ENCODE results near the gene SH2D7.
A peak's percentile ranks its signal among the peaks of the same experiment; 100 is the strongest.

The SH2D7 gene

DNA sequence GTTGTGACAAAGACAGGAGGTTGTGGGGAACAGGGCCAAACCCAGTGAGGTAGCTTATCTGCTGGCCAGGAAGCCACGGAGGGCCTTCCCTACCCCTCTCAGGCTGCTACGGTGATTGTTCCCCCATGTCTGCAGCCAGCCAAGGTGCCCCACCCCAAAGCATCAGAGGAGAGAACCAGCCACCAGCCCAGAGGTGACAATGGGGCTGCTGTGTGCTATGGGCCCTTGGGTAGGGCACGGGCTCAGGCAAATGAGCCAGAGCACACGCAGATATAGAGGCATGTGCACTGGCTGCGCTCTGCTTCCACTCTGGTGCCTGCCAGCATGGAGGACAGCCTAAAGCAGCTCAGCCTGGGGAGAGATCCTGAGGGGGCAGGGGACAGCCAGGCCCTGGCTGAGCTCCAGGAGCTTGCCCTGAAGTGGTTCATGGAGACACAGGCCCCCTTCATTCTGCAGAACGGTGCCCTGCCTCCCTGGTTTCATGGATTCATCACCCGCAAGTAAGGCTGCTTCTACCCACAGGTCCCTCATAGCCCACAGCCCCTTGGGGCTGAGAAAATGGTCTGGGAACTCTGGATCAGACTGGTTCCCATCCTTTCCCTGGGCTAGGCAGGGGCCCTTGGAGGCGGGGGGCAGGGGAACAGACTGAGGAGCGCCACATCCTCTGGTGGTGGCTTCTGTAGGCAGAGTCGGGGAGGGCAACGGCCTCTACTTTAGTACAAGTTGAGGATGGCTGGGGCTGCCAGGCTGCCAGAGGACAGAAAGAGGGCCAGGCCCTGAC is at the start of gene SH2D7:
SH2D7 (plus strand) TSS at position 301 of the 781 bp plus-strand sequence; CDS start at position 325, 24 bp downstream.
- peak in 3 of 10 donors; percentile 8 to 65 (median 58) for DNase-seq
- intact Hi-C loops (cut with DNase I), result no loop called here

DNA sequence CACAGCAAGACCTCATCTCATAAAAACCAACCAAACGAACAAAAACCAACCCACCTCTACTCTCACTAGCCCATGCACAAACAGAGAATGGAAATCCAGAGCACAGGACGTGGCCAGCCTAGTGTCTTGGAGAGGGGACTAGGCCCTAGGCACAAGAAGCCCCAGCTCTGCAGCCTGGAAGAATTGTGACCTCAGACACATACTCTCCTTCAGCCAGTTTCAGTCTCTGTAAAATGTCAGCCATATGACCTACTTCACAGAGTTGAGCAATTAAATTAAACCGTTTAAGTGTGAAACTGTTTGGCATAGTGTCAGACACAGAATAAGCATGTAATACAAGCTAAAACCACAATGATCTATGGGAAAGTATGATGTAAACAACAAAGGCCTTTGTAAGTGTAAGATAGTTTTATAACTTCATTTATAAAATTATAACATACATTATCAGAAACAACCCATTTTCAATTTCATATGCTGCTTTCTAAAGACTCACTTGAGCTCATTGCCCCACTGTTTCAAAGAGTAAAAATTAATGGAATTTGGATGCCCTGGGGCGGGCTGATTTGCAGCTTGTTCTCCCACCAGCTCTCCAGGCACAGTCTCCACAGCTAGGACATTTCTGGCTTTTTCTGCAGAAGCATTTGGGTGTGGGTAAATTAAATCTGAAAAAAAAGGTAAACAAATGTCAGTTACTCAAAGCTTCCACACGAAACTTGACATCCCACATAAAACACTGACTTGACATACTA is 47.8 kb upstream of the SH2D7 start:
- DNase-seq, result no peak
- intact Hi-C loops (cut with DNase I), result no loop called here

DNA sequence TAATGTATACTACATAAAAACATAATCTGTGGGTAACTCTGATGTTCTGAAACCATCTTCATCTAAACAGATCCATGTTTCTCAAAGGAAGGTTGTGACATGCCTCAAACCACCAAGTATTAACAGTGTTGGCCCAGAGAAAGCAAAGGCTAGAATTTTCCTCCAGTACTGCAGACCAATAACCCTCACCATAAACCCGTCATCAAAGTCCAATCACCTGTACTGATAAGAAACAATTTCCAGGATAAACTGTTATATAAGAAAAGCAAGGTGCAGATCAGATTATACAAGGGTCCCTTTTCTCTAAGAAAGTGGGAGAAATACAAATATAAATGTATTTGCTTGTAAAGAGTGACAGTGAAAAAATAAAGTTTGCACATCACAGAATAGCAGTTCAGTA is 47.2 kb upstream of the SH2D7 start:
- no peak for DNase-seq
- intact Hi-C loops (cut with DNase I), result no loop called here

DNA sequence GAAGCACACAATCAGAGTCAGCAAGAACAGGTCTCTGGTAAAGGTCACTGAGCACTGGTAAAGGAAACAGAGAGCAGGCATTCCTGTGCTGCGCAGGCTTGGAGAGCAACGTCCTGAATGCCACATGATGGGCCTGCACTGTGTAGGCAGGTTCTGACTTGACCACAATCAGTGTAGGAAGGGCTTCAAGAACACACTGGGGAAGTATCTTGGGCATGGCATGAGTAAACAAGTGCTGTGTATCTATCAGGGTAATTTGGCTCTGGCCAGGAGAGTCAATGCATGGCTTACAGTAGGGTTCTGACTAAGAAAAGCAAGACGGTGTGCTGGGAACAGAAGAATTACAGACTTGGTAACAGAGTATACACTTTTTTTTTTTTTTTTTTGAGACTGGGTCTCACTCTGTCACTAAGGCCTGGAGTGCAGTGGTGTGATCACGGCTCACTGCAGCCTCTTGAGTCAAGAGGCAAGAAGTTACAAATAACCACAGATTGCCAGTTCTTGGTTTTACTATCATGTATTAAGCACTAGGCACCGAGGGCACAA is 45.5 kb upstream of the SH2D7 start:
- intact Hi-C loops (cut with DNase I), result no loop called here
- no peak for DNase-seq

DNA sequence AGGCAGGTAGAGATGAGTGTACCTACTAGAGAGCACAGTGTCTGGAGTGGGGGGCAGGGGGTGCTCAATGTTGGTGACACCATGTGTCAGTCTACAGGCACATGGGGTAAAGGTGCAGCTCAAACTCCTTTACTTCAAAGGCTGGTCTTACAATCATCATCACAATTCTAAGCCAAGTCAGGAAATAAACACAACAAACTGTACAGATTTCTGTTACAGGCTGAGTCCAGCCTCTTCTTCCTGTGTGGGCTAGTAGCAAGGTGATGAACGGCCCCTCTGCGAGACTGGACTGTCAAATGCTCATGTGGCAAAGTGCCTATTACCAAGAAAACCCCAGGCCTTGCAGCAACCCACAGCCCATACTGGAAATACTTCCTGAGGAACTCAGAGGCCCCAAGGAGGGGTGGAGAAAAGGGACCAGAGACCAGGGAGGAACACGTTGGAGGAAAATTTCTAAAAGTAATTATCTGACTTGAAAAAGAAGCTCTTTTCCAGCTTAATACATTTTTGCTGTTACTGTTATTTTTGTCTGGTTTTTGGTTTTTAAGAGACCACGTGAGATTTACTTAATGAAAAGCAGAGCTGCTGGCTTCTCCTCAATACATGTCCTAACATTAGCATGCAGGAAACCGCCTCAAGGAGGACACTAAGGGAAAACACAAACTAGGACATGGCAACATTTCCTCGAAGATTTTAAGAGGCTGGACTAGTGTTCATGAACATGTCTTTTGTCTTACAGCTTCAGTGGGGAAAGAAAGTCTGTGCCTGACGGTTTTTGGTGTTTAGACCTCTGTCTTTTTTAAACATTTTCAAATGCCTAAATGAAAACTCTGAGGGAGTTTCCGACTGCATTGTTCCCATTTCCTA is 44.4 kb upstream of the SH2D7 start:
- intact Hi-C loops (cut with DNase I), result no loop called here
- DNase-seq, result peak in 1 of 10 donors; percentile 79

DNA sequence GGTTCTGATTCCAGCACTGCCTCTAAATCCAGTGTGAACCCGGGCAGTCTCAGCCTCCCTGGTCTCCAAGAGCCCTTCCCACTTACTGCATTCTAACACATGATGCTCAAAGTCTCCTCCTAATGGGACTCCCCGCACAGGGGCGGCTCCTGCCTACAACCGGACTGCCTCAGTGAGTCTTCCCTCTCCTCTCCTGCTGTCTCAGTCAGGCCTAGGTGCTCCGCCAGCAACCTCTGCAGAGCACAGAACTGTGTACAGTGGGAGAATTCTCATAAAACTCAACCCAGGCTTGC is 43.8 kb upstream of the SH2D7 start:
- no peak for DNase-seq
- intact Hi-C loops (cut with DNase I), result no loop called here

DNA sequence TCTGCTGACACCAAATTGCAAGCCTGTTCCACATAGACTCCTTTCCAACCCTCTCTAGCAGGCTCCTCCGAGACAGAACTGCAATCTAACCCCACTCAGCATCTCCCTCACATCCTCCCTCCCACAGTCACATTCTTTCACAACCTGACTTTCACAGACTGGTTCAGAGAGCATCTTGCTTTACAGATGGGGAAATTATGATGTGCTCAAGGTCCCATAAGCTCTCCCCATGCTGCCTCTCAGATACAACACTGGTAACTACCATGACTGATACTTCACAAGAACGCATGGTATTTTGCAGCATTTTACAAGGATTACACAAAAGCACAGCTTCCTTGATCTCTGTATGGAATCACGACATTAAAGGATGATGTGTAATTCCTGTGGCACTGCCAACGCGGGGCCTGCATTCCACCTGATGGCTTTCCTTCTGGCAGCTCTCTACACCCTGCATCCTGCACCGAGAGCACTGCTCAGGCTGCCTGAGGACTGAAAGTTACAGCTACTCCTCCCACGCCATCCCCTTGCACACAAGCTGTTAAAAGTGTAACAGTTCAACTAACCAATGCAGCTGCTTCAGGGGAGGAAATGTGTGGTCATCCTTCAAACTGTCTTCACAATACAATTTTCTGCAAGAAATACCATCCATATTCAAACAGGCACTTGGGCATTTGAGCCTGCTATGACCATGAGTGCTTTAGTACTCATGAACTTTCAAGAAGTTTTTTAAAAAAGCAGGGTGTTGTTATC is 42.5 kb upstream of the SH2D7 start:
- DNase-seq, result peak in 8 of 10 donors; percentile 39 to 93 (median 68)
- intact Hi-C loops (cut with DNase I), result no loop called here

DNA sequence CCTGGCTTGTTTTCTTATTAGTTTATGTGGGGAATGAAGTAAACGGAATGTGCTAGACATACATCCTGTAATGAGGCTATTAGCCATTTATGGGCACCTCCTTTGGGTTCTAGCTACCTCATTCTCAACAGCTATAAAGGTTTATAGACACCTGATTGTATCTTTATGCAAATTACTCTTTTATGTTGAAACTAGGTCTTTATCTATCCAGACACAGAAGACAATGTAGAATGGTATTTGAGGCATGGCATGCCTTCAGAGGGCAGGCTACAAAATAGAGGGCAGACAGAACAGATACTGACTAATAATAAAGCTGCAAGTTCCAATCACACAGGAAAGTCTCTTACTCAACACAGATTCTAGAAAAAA is 41.9 kb upstream of the SH2D7 start:
- DNase-seq, result no peak
- intact Hi-C loops (cut with DNase I), result no loop called here

DNA sequence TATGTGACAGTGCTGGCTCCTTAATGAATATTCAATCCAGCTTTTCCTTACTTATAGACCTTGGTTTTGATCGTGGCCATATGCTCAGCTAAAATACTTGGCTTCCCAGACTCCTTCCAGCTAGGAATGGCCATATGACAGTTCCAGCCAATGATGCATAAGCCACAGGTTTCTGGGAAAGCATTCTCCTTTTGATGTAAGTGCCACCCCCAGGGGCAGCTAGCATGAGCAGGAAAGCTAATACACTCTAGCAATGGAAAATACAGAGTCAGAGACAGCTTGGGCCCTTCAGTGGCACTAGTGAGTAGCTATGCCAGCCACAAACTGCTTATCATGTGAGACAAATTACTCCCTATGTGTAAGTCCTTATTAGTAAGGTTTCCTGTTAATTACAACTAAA is 41.5 kb upstream of the SH2D7 start:
- intact Hi-C loops (cut with DNase I), result no loop called here

DNA sequence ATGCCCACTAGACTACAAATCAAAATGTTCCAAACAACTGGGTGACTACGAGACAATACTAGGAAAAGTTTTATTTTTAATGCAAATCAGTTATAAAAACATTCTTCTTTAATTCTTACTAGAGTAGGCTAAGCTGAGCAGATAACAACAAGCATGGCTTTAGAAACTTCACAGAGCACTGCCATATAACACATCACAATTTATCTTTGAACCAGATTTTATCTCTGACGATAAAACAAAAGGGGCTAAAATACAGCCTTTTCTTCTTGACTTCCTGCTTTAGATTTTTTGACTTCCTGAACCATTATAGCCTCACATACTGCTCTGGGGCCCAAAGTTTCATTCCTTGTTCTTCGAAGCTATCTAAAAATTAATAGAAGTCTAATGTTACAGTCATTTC is 40.8 kb upstream of the SH2D7 start:
- DNase-seq, result no peak
- intact Hi-C loops (cut with DNase I), result no loop called here

More for the DNA sequence above, 41.5 kb upstream of the SH2D7 start:
- no peak for DNase-seq

DNA sequence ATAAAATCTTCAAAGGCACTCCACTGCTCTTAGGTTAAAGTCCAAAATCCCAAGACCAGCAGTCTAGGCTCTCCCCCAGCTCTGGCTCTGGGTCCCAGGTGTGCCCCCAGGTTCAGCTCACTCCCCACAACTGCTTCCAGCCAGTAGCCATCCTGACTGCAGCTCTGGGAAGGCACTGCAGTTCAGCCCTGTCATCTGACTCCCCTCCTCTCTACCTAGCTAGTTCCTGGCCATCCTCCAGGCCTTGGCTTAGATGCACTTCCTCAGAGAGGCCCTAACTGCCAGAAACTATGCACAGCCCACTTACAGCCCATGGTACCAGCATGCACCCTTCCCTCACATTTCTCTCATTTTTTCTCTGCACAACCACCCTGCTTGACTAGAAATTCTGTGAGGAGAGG is 40.4 kb upstream of the SH2D7 start:
- intact Hi-C loops (cut with DNase I), result no loop called here

DNA sequence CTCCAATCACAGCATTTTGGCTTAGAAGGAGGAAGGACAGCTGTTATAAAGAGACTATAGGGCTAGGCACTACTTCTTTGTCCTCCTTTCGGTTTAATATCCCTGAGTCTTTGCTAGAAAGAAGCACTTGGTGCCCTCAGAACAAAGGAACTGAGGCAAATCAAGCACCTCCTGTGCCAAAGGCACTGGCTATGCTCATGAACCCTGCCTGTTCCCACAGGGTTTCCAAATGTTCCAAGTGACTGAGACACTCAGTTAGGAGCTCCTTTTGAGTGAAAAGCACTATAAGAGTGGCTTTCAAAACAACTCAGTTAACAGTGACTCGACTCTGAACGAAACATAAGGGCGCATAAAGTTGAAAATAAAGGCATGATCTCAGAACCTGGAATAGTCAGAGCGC is 39.8 kb upstream of the SH2D7 start:
- no peak for DNase-seq
- intact Hi-C loops (cut with DNase I), result no loop called here

More for the DNA sequence above, 40.4 kb upstream of the SH2D7 start:
- no peak for DNase-seq

DNA sequence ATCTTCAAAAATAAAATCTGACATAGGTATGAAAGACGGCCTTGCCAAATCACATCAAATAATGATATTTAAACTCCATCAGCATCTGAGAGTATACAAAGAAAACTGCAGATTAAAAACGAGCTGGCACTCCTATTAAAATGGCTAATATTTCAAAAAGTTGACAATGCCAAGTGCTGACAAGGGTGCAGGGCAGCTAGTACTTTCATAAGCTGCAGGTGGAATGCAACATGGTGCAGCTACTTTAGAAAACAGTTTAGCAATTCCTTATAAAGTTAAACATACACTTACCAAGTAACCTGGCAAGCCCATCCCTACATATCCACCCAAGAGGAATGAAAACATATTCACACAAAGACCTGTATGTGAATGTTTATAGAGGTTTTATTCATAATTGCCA is 37.8 kb upstream of the SH2D7 start:
- no peak for DNase-seq
- intact Hi-C loops (cut with DNase I), result no loop called here

DNA sequence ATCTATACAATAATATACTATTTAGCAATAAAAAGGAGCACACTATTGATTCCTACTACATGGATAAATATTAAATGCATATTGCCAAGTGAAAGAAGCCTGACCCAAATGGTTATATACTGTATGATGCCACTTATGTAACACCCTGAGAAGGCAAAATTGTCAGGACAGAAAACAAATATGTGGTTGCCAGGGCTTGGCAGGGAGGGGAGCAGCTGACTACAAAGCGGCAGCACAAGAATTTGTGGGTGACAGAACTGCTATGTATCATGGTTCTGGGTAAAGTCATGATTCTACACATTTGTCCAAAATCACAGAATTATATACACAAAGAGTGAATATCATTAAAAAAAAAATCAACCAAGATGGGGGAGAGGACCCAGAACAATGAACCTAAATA is 37.4 kb upstream of the SH2D7 start:
- DNase-seq, result peak in 2 of 10 donors; percentile 62 to 86
- intact Hi-C loops (cut with DNase I), result no loop called here

DNA sequence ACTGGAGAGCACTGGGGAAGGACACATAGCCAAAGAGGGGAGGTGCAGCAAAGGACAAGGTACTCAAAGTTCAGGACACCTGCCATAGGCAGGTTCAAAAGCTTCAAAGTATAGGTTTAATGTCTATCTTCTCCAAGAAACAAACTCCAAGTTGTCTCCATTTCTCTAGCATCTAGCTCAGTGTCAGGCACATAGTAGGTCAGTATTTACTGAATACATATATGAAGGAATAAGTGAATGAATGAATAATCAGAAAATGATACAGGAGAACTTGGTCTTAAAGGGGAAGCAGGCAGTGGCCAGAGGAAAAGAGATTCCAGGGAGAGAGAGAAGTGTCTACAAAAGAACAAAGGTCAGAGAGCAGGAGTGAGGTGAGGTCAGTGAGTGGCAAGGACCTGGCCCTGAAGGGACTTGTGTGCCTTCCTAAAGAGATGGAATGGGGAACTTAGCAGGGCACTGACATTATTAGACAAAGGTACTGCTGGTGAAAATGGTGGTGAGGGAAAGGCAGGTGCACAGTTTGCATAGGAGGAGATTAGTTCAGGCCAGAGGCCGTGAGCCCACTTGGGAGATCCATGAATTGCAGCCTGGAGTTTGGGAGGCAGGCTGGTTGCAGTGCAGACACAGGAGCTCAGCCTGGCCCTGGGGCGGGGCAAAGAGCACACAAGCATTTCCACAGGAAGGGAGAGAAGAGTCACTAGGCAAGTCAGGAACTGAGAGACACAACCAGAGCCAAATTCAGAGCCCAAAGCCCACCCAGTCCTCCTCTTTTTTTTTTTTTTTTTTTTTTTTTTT is 36.2 kb upstream of the SH2D7 start:
- peak in 1 of 10 donors; percentile 42 for DNase-seq
- intact Hi-C loops (cut with DNase I), result no loop called here

DNA sequence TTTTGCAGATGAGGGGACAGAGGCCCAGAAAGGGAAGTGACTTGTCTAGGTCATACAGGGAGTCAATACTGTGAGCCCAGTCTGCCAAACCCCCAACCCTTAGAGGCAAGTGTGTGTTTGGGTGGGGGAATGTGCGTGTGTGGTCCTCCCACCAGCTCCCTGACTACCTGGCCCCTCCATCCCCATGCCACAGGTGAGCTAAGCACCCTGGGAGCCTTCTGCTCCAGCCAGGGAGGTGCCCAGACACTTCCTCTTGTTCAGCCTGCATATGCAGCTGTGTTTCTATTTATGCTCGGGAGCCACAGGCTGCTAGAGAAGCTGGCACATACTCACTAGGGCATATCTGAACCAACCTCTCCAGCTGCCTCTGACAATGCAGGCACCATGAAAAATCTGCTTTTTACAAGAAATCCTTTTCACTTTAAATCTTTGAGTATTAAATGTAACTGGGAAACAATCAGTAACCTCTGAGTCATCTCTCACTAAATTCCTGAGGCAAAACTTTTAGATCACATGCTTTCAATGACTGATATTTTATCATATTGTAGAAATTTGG is 35.6 kb upstream of the SH2D7 start:
- intact Hi-C loops (cut with DNase I), result no loop called here
- DNase-seq, result peak in 3 of 10 donors; percentile 38 to 86 (median 75)

DNA sequence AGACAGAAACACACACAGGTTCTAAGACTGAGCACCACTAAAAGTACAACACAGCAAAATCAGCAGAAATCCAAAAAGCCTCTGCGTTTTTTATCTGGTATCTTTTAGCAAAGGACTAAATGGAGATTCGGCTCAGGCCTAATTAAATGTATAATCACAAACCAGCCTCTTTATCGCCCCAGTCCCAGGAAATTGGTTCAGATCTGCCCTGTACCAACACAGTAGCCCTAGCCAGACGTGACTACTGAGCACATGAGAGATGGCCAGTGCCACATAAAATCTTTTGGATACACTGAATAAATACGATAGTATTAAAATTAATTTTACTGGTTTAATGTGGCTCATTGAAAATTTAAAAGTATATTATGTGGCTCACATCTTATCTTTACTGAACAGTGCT is 34.6 kb upstream of the SH2D7 start:
- DNase-seq, result no peak
- intact Hi-C loops (cut with DNase I), result no loop called here

DNA sequence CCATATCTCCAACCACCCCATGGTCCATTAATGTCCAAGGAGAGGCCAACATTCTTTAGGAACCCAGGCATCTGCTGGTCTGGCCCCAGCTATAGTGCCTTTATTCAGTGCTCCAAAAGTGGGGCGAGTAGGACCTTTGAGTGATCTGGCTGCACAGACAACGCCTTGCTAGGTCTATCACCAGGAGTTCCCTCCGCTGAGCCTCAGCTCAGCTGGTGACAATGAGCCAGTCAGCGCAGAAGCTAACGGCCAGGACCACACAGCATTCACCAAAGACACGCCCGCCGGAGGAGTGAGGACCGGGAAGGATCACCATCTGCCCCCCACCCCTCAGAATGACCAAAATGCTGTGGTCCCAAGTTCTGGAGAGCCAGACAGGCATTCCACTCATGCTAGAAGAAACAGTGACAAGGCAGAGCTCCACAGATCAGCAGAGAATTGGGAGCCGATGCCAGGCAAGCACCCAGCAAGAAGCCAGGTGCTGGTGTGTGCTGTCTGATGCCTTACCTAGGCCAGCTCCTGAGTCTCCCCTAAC is 33.9 kb upstream of the SH2D7 start:
- peak in 1 of 10 donors; percentile 57 for DNase-seq
- intact Hi-C loops (cut with DNase I), result no loop called here

All from posterior cingulate gyrus (tissue), 11 donors.